ENCODE data around the gene TMEM175.

- TF ChIP-seq ARNT (IDR thresholded peaks at IDR 0.05) (no peak), FOXK2 (IDR thresholded peaks at IDR 0.05) (no peak), HDGF (IDR thresholded peaks at IDR 0.05; ENCODE audit: borderline replicate concordance) (no peak), ELF4 (IDR thresholded peaks at IDR 0.05) (no peak), SUZ12 (IDR thresholded peaks at IDR 0.05) (no peak), SP1 (IDR thresholded peaks at IDR 0.05) (no peak), BHLHE40 (IDR thresholded peaks at IDR 0.05; ENCODE audit: borderline replicate concordance) (no peak), L3MBTL2 (conservative IDR thresholded peaks at IDR 0.05) (no peak)
Measured at GRCh38 chr4:992297-993110, 60.2 kb downstream of the TMEM175 start.

Measured in HEK293T (cell line).